K562 (cell line): ENCODE results near the gene B4GALT7. TPM values are rescaled to one million over a fixed set of nuclear protein-coding genes. Genes with fewer than 3 reads are reported as not detected.

ENCODE experiments used
- AFF4 ChIP-seq: sonication (generic); formaldehyde crosslinking; IDR thresholded peaks from 2 replicates; pipeline ENCODE4 v1.8.0; 2023; ENCODE audit warnings: mild to moderate bottlenecking, missing genetic modification reagents
- ARID2 ChIP-seq: fragments of 450-650 bp; IDR thresholded peaks from 2 replicates; pipeline ENCODE4 v1.6.1; 2017; ENCODE audit warnings: antibody characterized with exemption, mild to moderate bottlenecking
- BDP1 ChIP-seq: IDR thresholded peaks from 3 replicates; pipeline ENCODE4 v1.6.1; 2011; ENCODE audit not compliant: insufficient read length, insufficient read depth
- FOXK2 ChIP-seq, 2 experiments: fragments of 450-650 bp; IDR thresholded peaks in 1 of 2; conservative IDR thresholded peaks in 1 of 2; 2 replicates each; pipeline ENCODE4 v1.6.1; 2016; ENCODE audit warnings: low read depth in 2 of 2, mild to moderate bottlenecking in 1 of 2
- GATAD2A ChIP-seq: fragments of 450-650 bp; IDR thresholded peaks from 2 replicates; pipeline ENCODE4 v1.6.1; 2017
- HDAC1 ChIP-seq, 2 experiments: fragments of 450-650 bp; IDR thresholded peaks; 2 replicates each; pipeline ENCODE4 v1.6.1; 2016 to 2017; ENCODE audit warnings: inconsistent platforms in 1 of 2, mild to moderate bottlenecking in 1 of 2, moderate library complexity in 1 of 2
- LARP7 ChIP-seq: fragments of 450-650 bp; IDR thresholded peaks from 2 replicates; pipeline ENCODE4 v1.6.1; 2016
- polyA plus RNA-seq, 8 experiments: library from polyadenylated mRNA; depleted of rRNA in 4 of 8; stranded (reverse) in 5 of 8; unstranded in 3 of 8; fragments of >200 nt; fragmentation: Nextera tagmentation in 2 of 8; fragmentation: Illumina TruSeq in 1 of 8; extraction: Ambion mirVana in 2 of 8; extraction: Trizol in 1 of 8; gene quantifications; 2 replicates each; pipeline versions ENCODE4 v1.2.1 to v1.2.3, GENCODE V29; 2011 to 2014; ENCODE audit warnings: inconsistent platforms in 1 of 8, missing spikeins in 1 of 8
- total RNA-seq, 7 experiments: library from RNA; depleted of rRNA in 6 of 7; stranded (reverse); fragments of >200 nt in 6 of 7; fragmentation: Illumina TruSeq in 2 of 7; extraction: Trizol in 2 of 7; gene quantifications; 2 replicates each; pipeline versions ENCODE4 v1.2.1 to v1.2.3, GENCODE V29; 2011 to 2021; ENCODE audit warnings: low replicate concordance in 1 of 7
- TF ChIP-seq, protein P1 (sequence below): sonication (generic); formaldehyde crosslinking; IDR thresholded peaks from 2 replicates; pipeline ENCODE4 v1.8.1; 2023; ENCODE audit warnings: mild to moderate bottlenecking, missing genetic modification reagents
- TF ChIP-seq, protein P2 (sequence below): sonication (generic); formaldehyde crosslinking; IDR thresholded peaks from 2 replicates; pipeline ENCODE4 v1.8.1; 2023; ENCODE audit warnings: mild to moderate bottlenecking, missing genetic modification reagents
- TF ChIP-seq, protein P3 (sequence below), 2 experiments: fragments of 450-650 bp in 1 of 2; sonication (generic) in 1 of 2; formaldehyde crosslinking in 1 of 2; IDR thresholded peaks; 2 replicates each; pipeline versions ENCODE4 v1.7.1 to v1.9.0; 2016 to 2022; ENCODE audit warnings: inconsistent platforms in 1 of 2, mild to moderate bottlenecking in 1 of 2, missing genetic modification reagents in 1 of 2

The B4GALT7 gene
- total and polyA plus RNA-seq, 9 of the 15 experiments (the other 6 are each of a cell fraction or from before 2014, with no cell fraction given): 0.34 to 17.7 (median 9.1) TPM

- TF ChIP-seq, protein P1, sequence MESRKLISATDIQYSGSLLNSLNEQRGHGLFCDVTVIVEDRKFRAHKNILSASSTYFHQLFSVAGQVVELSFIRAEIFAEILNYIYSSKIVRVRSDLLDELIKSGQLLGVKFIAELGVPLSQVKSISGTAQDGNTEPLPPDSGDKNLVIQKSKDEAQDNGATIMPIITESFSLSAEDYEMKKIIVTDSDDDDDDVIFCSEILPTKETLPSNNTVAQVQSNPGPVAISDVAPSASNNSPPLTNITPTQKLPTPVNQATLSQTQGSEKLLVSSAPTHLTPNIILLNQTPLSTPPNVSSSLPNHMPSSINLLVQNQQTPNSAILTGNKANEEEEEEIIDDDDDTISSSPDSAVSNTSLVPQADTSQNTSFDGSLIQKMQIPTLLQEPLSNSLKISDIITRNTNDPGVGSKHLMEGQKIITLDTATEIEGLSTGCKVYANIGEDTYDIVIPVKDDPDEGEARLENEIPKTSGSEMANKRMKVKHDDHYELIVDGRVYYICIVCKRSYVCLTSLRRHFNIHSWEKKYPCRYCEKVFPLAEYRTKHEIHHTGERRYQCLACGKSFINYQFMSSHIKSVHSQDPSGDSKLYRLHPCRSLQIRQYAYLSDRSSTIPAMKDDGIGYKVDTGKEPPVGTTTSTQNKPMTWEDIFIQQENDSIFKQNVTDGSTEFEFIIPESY: 0 out of 2 replicates have a peak, but pooled peaks have one; percentile 3
- TF ChIP-seq, protein P2, sequence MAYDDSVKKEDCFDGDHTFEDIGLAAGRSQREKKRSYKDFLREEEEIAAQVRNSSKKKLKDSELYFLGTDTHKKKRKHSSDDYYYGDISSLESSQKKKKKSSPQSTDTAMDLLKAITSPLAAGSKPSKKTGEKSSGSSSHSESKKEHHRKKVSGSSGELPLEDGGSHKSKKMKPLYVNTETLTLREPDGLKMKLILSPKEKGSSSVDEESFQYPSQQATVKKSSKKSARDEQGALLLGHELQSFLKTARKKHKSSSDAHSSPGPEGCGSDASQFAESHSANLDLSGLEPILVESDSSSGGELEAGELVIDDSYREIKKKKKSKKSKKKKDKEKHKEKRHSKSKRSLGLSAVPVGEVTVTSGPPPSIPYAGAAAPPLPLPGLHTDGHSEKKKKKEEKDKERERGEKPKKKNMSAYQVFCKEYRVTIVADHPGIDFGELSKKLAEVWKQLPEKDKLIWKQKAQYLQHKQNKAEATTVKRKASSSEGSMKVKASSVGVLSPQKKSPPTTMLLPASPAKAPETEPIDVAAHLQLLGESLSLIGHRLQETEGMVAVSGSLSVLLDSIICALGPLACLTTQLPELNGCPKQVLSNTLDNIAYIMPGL (CRISPR knock-in tag): no peak
- TF ChIP-seq, protein P3, sequence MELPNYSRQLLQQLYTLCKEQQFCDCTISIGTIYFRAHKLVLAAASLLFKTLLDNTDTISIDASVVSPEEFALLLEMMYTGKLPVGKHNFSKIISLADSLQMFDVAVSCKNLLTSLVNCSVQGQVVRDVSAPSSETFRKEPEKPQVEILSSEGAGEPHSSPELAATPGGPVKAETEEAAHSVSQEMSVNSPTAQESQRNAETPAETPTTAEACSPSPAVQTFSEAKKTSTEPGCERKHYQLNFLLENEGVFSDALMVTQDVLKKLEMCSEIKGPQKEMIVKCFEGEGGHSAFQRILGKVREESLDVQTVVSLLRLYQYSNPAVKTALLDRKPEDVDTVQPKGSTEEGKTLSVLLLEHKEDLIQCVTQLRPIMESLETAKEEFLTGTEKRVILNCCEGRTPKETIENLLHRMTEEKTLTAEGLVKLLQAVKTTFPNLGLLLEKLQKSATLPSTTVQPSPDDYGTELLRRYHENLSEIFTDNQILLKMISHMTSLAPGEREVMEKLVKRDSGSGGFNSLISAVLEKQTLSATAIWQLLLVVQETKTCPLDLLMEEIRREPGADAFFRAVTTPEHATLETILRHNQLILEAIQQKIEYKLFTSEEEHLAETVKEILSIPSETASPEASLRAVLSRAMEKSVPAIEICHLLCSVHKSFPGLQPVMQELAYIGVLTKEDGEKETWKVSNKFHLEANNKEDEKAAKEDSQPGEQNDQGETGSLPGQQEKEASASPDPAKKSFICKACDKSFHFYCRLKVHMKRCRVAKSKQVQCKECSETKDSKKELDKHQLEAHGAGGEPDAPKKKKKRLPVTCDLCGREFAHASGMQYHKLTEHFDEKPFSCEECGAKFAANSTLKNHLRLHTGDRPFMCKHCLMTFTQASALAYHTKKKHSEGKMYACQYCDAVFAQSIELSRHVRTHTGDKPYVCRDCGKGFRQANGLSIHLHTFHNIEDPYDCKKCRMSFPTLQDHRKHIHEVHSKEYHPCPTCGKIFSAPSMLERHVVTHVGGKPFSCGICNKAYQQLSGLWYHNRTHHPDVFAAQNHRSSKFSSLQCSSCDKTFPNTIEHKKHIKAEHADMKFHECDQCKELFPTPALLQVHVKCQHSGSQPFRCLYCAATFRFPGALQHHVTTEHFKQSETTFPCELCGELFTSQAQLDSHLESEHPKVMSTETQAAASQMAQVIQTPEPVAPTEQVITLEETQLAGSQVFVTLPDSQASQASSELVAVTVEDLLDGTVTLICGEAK (IDR thresholded peaks at IDR 0.05): peak; percentile 48; the same call in 1 of the 2 replicates
- TF ChIP-seq, protein P3 (CRISPR knock-in tag; IDR thresholded peaks at IDR 0.05): no peak
- TF ChIP-seq LARP7 (peak; percentile 70; the same call in 1 of the 2 replicates), FOXK2 (conservative IDR thresholded peaks at IDR 0.05 in 1 of 2, IDR thresholded peaks at IDR 0.05 in 1 of 2; ENCODE audit: low read depth in 2 of 2) (0 out of 4 replicates have a peak, but pooled peaks of 1 of the 2 experiments have one; percentile 24), GATAD2A (no peak), ARID2 (no peak), HDAC1 (IDR thresholded peaks at IDR 0.05) (peak in 1 of 2 experiments; percentile 61; a peak in 1 of 4 replicates), BDP1 (no peak), AFF4 (CRISPR knock-in tag) (no peak)
Measured at GRCh38 chr5:177600508-177601018, 631 bp downstream of the B4GALT7 start (continued).
